HFF-Myc (cell line): ENCODE results near the gene STEAP1.

Experiments used
- DNase-seq: peaks from one replicate; pipeline ENCODE4 v3.0.0-alpha.2; 2011; ENCODE audit warnings: low read depth; ENCODE audit errors: extremely low read depth
- H3K4me3 ChIP-seq: replicated peaks from 2 replicates; pipeline ENCODE4 v1.5.1; 2011; ENCODE audit warnings: low read depth, mild to moderate bottlenecking, control low read depth, low read length
- TF ChIP-seq, protein P1 (sequence below): IDR thresholded peaks from 2 replicates; pipeline ENCODE4 v1.5.1; 2012; ENCODE audit warnings: mild to moderate bottlenecking, low read depth, low read length, control low read depth; ENCODE audit errors: missing control alignments

Gene STEAP1

DNA sequence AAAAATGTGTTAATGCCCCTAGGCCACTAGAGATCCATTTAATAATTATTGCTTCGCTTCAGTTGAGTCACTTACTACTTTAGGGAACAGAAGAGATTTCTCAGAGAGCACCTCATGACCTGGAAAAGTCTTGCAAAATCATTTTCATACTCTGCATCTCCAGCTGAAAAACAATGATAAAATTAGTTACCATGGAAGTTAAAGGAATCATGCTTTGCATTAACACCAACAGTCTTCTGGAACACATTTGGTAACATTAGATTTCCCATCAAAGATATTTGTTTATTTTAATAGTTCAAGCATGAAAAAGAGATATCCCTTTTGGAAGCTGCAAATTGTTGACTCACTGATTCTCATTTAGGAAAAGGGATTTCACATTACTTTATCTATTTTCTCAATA lies 55.5 kb downstream of the STEAP1 start:
- no peak for DNase-seq
- H3K4me3 ChIP-seq, result no peak overlapping the region
- TF ChIP-seq, protein P1, sequence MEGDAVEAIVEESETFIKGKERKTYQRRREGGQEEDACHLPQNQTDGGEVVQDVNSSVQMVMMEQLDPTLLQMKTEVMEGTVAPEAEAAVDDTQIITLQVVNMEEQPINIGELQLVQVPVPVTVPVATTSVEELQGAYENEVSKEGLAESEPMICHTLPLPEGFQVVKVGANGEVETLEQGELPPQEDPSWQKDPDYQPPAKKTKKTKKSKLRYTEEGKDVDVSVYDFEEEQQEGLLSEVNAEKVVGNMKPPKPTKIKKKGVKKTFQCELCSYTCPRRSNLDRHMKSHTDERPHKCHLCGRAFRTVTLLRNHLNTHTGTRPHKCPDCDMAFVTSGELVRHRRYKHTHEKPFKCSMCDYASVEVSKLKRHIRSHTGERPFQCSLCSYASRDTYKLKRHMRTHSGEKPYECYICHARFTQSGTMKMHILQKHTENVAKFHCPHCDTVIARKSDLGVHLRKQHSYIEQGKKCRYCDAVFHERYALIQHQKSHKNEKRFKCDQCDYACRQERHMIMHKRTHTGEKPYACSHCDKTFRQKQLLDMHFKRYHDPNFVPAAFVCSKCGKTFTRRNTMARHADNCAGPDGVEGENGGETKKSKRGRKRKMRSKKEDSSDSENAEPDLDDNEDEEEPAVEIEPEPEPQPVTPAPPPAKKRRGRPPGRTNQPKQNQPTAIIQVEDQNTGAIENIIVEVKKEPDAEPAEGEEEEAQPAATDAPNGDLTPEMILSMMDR, result no peak

DNA sequence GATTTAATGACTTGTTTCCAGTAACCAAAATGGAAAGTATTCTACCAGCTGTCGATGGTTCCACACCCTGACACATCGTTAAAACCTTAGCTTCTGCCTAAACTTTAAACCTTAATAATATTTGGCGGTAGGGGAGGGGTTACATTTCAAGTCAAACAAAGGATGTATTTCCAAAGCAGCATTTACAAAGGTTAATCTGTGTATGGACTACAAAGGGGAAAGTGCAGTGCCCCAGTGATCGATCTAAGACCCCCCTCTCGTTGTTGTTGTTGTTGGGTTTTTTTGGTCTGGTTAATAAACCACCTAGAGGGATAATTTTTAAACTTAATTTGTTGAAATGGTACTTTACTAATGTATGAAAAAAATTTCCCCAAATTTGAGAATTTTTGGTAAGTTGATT lies 56.2 kb downstream of the STEAP1 start:
- no peak overlapping the region for H3K4me3 ChIP-seq
- TF ChIP-seq, protein P1, result no peak
- no peak for DNase-seq

DNA sequence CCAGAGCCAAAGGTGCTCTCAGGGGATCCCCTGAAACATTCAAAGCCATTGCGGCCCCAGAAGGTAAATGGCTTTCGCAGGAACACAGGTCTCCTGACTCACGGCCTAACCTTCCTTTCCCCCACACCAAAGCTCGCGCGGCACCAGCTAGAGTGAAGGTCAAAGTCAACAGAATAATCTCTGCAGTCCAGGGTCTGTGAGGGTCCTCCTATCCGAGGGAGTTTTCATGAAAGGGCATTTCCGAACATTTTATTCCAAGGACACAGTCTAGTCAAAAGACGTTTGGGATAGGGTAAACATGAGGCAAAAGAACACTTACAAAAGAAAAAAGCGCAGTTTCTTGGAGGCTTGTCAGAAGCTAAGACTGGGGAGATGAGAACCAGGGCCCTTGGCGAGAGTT lies 56.7 kb downstream of the STEAP1 start:
- DNase-seq, result no peak
- peak overlapping the region; percentile 59 for H3K4me3 ChIP-seq
- TF ChIP-seq, protein P1, result no peak

DNA sequence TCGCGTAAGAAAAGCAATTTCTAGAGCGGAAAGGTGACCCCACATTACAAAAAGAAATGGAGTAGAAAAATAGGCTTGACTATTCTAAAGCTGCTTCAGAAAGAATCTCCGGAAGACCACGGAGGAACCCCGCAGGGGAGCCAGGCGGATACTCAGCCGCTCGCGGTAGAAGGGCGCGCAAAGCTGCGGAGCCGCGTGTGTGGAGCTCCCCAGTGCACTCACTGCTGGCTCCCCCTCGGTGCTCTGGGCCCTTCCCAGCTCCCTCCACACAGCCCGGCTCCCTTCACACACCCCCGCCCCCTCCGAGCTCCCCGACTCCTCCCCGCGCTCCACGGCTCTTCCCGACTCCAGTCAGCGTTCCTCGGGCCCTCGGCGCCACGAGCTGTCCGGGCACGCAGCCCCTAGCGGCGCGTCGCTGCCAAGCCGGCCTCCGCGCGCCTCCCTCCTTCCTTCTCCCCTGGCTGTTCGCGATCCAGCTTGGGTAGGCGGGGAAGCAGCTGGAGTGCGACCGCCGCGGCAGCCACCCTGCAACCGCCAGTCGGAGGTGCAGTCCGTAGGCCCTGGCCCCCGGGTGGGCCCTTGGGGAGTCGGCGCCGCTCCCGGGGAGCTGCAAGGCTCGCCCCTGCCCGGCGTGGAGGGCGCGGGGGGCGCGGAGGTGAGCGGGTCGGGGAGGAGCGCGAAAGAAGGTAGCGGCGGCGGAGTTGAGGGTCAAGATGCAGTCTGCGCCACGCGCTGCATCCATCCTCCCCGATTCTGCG lies 57.3 kb downstream of the STEAP1 start, which contains the start of gene STEAP2:
STEAP2 (plus strand) TSS at position 350 of the 758 bp plus-strand sequence. CDS start 13,343 bp downstream, outside the sequence.
- peak within 1 kb of the TSS; percentile 59 for H3K4me3 ChIP-seq
- TF ChIP-seq, protein P1, result peak; percentile 62
- DNase-seq, result peak; percentile 53

DNA sequence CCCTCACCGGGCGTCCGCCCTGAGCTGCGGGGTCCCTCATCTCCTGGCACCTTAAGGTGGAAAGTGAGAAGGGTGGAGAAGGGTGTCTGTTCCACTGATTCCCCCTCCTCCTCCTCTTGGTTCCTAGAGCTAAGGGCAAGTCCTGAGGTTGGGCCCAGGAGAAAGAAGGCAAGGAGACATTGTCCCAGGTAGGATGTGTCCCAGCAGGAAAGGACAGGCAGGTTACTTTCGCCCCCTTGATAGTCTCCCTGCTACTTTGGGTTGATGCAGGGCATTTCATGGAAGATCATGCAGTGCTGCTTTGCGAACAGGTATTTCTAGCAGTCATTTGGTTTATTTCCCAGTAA lies 57.9 kb downstream of the STEAP1 start:
- no peak for DNase-seq
- peak overlapping the region; percentile 59 for H3K4me3 ChIP-seq
- TF ChIP-seq, protein P1, result no peak

DNA sequence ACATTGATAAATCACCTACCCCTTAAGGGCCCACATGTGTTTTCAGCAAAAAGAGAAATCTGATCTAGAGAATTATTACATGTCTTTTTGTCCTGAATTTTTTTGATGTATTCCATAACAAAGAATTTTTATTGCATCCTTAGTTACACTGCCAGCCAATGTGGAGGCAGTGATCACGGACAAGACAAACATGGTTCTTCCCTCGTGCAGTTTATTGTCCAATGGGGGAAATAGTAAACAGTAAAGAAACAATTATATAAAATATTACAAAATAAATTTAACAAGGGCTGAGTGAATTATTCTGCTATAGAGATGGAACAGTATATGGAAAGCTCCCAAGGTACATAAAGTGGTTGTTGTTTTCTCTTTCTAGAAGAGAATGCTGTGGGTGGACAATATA lies 59.3 kb downstream of the STEAP1 start:
- TF ChIP-seq, protein P1, result no peak
- no peak overlapping the region for H3K4me3 ChIP-seq

More for the DNA sequence above, 59.3 kb downstream of the STEAP1 start:
- DNase-seq, result no peak
